K562 (cell line): Measurements from ENCODE around the gene FANCI. TPM values are rescaled to one million over a fixed set of nuclear protein-coding genes. Genes with fewer than 3 reads are reported as not detected.
A peak's percentile ranks its signal among the peaks of the same experiment; 100 is the strongest.

Source experiments
- ATF2 ChIP-seq: sonication (generic); formaldehyde crosslinking; IDR thresholded peaks from 2 replicates; pipeline ENCODE4 v1.8.1; 2022; ENCODE audit warnings: missing genetic modification reagents
- FOSL1 ChIP-seq: fragments of 200-800 bp; sonication (Bioruptor generic); conservative IDR thresholded peaks from 2 replicates; pipeline ENCODE4 v1.6.1; 2016; ENCODE audit warnings: missing genetic modification characterization, missing compliant biosample characterization
- HINFP ChIP-seq: fragments of 450-650 bp; conservative IDR thresholded peaks from 2 replicates; pipeline ENCODE4 v1.6.1; 2016; ENCODE audit warnings: missing genetic modification characterization, low read depth, mild to moderate bottlenecking, control low read depth, missing compliant biosample characterization
- NELFE ChIP-seq: IDR thresholded peaks from 2 replicates; pipeline ENCODE4 v1.6.1; 2011; ENCODE audit warnings: mild to moderate bottlenecking; ENCODE audit not compliant: insufficient read depth, insufficient read length
- ZNF23 ChIP-seq: fragments of 250-450 bp; sonication (Bioruptor Pico); IDR thresholded peaks from 2 replicates; pipeline ENCODE4 v1.4.0; 2020; ENCODE audit warnings: mild to moderate bottlenecking
- ZNF431 ChIP-seq: sonication (generic); formaldehyde crosslinking; IDR thresholded peaks from 2 replicates; pipeline ENCODE4 v1.8.0; 2022; ENCODE audit warnings: mild to moderate bottlenecking, missing genetic modification reagents
- ZNF561 ChIP-seq: fragments of 450-650 bp; formaldehyde crosslinking; conservative IDR thresholded peaks from 2 replicates; pipeline ENCODE4 v1.4.0; 2020; ENCODE audit warnings: mild to moderate bottlenecking, moderate library complexity
- ZNF785 ChIP-seq: fragments of 250-450 bp; sonication (Bioruptor Pico); IDR thresholded peaks from 2 replicates; pipeline ENCODE4 v1.4.0; 2020; ENCODE audit warnings: mild to moderate bottlenecking
- polyA plus RNA-seq, 8 experiments: library from polyadenylated mRNA; depleted of rRNA in 4 of 8; stranded (reverse) in 5 of 8; unstranded in 3 of 8; fragments of >200 nt; fragmentation: Nextera tagmentation in 2 of 8; fragmentation: Illumina TruSeq in 1 of 8; extraction: Ambion mirVana in 2 of 8; extraction: Trizol in 1 of 8; gene quantifications; 2 replicates each; pipeline versions ENCODE4 v1.2.1 to v1.2.3, GENCODE V29; 2011 to 2014; ENCODE audit warnings: inconsistent platforms in 1 of 8, missing spikeins in 1 of 8
- total RNA-seq, 7 experiments: library from RNA; depleted of rRNA in 6 of 7; stranded (reverse); fragments of >200 nt in 6 of 7; fragmentation: Illumina TruSeq in 2 of 7; extraction: Trizol in 2 of 7; gene quantifications; 2 replicates each; pipeline versions ENCODE4 v1.2.1 to v1.2.3, GENCODE V29; 2011 to 2021; ENCODE audit warnings: low replicate concordance in 1 of 7
- TF ChIP-seq, protein P1 (sequence below): fragments of 200-600 bp; sonication (generic); IDR thresholded peaks from one replicate; pipeline ENCODE4 v1.6.1; 2012; ENCODE audit warnings: mild to moderate bottlenecking, low read depth, low read length, inconsistent platforms
- TF ChIP-seq, protein P2 (sequence below): fragments of 200-800 bp; sonication (Bioruptor generic); IDR thresholded peaks from 2 replicates; pipeline ENCODE4 v1.6.1; 2017; ENCODE audit warnings: missing genetic modification characterization, missing compliant biosample characterization

Gene FANCI
- total and polyA plus RNA-seq, 9 of the 15 experiments (the other 6 are each of a cell fraction or from before 2014, with no cell fraction given): 72.1 to 165 (median 131) TPM

- TF ChIP-seq, protein P1, sequence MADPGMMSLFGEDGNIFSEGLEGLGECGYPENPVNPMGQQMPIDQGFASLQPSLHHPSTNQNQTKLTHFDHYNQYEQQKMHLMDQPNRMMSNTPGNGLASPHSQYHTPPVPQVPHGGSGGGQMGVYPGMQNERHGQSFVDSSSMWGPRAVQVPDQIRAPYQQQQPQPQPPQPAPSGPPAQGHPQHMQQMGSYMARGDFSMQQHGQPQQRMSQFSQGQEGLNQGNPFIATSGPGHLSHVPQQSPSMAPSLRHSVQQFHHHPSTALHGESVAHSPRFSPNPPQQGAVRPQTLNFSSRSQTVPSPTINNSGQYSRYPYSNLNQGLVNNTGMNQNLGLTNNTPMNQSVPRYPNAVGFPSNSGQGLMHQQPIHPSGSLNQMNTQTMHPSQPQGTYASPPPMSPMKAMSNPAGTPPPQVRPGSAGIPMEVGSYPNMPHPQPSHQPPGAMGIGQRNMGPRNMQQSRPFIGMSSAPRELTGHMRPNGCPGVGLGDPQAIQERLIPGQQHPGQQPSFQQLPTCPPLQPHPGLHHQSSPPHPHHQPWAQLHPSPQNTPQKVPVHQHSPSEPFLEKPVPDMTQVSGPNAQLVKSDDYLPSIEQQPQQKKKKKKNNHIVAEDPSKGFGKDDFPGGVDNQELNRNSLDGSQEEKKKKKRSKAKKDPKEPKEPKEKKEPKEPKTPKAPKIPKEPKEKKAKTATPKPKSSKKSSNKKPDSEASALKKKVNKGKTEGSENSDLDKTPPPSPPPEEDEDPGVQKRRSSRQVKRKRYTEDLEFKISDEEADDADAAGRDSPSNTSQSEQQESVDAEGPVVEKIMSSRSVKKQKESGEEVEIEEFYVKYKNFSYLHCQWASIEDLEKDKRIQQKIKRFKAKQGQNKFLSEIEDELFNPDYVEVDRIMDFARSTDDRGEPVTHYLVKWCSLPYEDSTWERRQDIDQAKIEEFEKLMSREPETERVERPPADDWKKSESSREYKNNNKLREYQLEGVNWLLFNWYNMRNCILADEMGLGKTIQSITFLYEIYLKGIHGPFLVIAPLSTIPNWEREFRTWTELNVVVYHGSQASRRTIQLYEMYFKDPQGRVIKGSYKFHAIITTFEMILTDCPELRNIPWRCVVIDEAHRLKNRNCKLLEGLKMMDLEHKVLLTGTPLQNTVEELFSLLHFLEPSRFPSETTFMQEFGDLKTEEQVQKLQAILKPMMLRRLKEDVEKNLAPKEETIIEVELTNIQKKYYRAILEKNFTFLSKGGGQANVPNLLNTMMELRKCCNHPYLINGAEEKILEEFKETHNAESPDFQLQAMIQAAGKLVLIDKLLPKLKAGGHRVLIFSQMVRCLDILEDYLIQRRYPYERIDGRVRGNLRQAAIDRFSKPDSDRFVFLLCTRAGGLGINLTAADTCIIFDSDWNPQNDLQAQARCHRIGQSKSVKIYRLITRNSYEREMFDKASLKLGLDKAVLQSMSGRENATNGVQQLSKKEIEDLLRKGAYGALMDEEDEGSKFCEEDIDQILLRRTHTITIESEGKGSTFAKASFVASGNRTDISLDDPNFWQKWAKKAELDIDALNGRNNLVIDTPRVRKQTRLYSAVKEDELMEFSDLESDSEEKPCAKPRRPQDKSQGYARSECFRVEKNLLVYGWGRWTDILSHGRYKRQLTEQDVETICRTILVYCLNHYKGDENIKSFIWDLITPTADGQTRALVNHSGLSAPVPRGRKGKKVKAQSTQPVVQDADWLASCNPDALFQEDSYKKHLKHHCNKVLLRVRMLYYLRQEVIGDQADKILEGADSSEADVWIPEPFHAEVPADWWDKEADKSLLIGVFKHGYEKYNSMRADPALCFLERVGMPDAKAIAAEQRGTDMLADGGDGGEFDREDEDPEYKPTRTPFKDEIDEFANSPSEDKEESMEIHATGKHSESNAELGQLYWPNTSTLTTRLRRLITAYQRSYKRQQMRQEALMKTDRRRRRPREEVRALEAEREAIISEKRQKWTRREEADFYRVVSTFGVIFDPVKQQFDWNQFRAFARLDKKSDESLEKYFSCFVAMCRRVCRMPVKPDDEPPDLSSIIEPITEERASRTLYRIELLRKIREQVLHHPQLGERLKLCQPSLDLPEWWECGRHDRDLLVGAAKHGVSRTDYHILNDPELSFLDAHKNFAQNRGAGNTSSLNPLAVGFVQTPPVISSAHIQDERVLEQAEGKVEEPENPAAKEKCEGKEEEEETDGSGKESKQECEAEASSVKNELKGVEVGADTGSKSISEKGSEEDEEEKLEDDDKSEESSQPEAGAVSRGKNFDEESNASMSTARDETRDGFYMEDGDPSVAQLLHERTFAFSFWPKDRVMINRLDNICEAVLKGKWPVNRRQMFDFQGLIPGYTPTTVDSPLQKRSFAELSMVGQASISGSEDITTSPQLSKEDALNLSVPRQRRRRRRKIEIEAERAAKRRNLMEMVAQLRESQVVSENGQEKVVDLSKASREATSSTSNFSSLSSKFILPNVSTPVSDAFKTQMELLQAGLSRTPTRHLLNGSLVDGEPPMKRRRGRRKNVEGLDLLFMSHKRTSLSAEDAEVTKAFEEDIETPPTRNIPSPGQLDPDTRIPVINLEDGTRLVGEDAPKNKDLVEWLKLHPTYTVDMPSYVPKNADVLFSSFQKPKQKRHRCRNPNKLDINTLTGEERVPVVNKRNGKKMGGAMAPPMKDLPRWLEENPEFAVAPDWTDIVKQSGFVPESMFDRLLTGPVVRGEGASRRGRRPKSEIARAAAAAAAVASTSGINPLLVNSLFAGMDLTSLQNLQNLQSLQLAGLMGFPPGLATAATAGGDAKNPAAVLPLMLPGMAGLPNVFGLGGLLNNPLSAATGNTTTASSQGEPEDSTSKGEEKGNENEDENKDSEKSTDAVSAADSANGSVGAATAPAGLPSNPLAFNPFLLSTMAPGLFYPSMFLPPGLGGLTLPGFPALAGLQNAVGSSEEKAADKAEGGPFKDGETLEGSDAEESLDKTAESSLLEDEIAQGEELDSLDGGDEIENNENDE: no peak
- TF ChIP-seq ZNF23 (CRISPR knock-in tag) (no peak), HINFP (tag) (no peak), ZNF431 (CRISPR knock-in tag) (peak; percentile 97), ZNF561 (CRISPR knock-in tag) (no peak), FOSL1 (0 out of 2 replicates have a peak, but pooled peaks have one; percentile 26), NELFE (no peak), ATF2 (CRISPR knock-in tag) (no peak; the same call in 1 of the 2 replicates), ZNF785 (CRISPR knock-in tag) (no peak)
- TF ChIP-seq, protein P2, sequence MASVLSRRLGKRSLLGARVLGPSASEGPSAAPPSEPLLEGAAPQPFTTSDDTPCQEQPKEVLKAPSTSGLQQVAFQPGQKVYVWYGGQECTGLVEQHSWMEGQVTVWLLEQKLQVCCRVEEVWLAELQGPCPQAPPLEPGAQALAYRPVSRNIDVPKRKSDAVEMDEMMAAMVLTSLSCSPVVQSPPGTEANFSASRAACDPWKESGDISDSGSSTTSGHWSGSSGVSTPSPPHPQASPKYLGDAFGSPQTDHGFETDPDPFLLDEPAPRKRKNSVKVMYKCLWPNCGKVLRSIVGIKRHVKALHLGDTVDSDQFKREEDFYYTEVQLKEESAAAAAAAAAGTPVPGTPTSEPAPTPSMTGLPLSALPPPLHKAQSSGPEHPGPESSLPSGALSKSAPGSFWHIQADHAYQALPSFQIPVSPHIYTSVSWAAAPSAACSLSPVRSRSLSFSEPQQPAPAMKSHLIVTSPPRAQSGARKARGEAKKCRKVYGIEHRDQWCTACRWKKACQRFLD (CRISPR knock-in tag): peak; percentile 68; the same call in 1 of the 2 replicates
These were observed at the start of gene FANCI (continued) for GRCh38 chr15:89243691-89244573.
